Measurements from ENCODE around the gene IRAK2.
A peak's percentile ranks its signal among the peaks of the same experiment; 100 is the strongest.

The IRAK2 gene

DNA sequence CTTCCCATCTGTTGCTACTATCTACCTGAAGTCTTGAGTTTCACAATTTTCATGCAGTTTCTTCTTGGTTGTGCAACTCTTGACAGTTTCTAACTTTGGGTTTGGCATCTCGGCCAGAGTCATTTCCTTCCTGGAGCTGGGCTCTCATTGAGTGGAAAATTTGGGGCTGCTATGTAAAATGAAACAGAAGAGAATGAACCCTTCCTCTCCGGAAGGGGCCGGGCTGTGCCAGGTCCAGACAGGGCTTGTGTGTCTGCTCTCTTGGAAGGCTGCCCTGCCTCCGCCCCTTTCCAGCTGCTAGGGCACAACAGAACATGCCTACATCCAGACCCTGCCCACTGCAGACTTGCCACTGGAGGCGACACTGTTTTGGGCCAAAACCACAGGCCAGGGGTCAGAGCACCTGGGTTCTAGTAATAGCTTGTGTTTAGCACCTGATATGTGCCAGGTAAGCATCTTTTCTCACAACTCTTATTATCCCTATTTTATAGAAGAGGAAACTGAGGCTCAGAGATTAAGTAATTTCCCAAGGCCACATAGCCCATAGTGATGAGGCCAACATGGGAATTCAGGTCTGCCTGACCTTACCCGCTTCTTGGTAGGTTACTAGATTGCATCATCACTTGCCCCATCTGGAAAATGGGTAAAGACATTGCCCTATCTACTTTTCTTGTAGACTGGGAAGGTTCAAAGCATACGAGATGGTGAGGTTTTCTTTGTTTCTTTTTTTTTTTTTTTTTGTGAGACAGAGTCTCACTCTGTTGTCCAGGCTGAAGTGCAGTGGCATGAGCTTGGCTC is 25.0 kb downstream of the IRAK2 start:
- no peak for DNase-seq (ENCODE audit: low read depth)

DNA sequence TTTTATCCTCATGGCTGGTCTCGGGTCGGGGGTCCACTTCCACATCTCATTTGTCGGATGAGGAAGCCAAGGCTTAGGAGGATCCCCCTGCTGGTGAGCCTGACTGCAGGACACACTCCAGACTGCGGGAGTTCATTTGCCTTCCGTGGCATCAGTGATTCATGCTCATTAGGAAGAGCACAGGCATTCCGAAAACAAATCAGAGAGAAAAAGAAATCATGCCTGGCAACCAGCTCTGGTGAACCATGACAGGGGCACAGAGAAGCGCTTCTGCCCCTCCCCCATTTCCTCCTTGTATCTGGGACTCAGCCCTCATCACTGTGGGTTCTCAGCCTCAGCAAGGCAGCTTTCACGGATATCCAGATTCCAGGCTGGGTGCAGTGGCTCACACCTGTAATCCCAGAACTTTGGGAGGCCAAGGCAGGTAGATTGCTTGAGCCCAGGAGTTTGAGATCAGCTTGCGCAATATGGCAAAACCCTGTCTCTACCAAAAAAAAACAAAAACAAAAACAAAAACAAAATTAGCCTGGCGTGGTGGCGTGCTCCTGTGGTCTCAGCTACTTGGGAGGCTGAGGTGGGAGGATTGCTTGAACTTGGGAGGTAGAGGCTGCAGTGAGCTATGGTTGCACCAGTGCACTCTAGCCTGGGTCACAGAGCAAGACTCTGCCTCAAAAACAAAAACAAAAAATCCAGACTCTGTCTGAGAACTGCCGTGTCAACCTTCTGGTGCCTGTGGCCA is 28.4 kb downstream of the IRAK2 start:
- DNase-seq (ENCODE audit: low read depth): peak; percentile 34

DNA sequence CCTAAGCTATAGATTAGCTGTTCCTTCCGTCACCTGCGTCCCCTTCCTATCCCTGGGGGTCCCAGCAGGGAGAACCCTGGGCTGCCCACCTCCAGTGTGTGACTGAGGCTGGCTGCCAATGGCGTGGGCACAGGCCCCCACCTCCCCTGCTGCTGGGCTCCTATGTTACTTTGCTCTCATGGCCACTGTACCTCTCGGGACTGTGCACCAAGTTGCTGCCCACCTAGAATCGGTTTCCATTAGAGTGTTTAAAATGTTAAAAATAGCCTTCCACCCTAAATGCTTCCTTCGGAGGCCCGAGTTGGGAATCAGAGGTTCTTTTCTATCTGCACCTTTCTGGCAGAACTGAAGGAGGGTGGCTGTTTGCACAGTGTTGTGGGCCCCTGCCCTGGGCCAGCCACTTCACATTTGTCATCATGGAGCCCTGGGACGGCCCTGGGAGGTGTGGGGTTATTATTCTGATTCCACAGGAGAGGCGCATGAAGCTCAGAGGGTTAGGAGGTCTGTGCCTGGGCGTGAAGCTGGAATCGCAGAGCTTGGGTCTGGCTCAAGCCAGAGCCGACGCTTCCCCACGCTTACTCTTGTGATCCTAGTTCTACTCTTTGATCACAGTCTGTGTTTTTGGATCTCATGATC is 29.1 kb downstream of the IRAK2 start:
- no peak for DNase-seq (ENCODE audit: low read depth)

DNA sequence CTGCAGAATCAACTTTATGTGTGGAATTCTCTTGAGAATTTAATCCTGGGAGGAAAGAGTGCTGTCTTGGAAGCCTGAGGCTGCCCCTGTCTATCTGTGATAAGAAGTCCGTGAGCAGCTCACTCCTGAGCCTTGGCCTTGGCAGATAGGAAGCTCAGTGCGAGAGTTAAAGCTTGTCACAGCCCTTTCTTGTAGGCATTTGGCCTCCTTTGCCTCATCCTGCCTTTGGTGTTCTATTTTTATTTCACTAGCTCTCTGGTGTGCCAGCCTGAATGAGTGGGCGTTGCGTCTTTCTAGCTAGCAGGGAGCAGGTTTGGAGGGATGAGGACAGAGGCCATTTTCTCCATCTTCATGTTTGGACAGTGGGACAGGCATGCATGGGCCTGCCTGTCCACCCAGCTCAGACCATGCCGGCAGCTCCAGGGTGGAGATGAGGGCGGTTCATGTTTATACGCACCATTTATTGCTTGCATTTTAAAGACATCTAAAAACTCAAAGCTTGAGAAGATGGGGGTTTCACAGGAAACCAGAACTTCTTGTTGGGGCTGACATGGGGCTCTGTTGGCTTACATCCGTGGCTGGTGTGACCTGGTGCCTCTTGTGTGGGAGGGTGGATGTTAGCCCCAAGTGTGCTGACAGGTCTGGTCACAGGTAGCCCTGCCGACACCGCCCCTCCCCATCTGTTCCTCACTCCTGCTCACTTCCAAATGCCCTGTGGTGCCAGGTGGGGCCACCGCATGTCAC is 29.8 kb downstream of the IRAK2 start:
- DNase-seq (ENCODE audit: low read depth): no peak

DNA sequence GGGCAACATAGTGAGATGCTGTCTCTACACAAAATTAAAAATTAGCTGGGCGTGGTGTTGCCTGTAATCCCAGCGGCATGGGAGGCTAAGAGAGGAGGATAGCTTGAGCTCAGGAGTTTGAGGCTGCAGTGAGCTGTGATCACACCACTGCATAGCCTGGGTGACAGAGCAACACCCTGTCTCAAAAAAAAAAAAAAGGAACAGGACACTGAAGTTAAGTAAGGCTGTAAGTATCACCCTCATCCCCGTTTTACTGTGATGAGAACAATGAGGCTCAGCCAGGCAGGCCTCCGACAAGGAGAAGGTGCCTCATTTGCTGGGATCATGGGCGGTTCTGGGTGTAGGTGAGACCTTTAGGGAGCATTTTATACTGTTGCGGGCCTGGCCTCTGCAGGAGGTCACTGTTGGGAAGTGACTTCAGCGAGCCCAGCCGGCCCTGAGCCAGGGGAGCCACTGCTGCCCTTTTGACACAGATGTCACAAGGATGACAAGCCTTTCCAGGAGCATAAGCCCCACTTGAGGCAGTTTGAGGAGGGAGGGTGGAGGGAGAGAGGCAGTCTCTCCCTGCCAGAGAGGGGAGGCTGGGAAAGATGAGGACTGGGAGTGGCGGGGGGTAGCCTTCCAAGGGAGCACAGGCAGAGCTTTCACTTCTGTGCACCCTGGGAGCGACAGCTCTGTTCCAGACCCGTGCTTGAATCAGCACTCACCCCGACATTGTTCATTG is 30.8 kb downstream of the IRAK2 start:
- no peak for DNase-seq (ENCODE audit: low read depth)

DNA sequence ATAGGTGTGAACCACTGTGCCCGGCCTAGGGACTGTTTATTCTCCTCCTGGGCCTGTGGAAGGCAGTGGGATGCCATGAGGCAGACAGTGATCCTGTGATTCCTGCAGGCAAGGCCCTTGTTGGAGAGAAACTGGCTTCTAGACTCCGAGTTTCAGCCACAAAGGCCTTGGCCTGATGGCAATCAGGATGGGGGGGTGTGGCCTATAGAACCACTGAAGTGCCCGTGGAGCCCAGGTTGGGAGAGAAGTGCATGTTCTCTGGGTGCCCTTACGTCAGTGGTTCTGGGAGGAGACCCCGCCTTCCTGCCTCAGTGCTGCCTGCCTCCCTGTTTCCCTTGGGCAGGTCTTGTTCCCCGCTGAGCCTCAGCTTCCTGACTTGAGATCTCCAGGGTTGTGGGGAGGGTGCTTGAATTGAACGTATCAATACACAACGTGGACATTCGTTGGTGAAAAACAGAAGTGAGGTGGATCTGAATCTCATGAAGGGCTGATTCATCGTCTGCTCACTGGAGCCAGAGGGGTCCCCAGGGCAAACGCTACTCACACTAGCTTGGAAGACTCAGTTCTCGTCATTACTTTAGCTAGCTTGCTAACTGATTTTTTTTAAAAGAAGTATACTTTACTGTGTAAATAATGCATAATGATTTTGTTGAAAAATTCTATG is 31.8 kb downstream of the IRAK2 start:
- DNase-seq (ENCODE audit: low read depth): no peak

DNA sequence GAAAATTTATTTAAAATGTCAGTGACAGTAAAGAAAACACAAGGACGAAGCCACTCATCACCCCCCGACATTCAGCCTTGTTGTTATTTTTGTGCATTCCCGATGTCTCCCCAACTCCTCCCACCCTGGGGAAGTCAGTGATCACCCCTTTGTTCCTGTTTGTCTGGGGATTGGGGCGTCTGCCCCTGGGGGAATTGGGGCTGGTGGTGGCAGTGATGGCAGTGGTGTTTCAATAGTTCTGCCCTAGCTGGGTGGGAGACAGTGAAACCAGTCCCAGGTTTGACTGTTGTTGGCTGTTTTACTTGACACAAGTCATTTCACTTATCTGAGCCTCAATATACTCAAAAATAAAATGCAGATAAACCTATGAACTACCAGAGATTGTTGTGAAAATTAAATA is 33.5 kb downstream of the IRAK2 start:
- no peak for DNase-seq (ENCODE audit: low read depth)

DNA sequence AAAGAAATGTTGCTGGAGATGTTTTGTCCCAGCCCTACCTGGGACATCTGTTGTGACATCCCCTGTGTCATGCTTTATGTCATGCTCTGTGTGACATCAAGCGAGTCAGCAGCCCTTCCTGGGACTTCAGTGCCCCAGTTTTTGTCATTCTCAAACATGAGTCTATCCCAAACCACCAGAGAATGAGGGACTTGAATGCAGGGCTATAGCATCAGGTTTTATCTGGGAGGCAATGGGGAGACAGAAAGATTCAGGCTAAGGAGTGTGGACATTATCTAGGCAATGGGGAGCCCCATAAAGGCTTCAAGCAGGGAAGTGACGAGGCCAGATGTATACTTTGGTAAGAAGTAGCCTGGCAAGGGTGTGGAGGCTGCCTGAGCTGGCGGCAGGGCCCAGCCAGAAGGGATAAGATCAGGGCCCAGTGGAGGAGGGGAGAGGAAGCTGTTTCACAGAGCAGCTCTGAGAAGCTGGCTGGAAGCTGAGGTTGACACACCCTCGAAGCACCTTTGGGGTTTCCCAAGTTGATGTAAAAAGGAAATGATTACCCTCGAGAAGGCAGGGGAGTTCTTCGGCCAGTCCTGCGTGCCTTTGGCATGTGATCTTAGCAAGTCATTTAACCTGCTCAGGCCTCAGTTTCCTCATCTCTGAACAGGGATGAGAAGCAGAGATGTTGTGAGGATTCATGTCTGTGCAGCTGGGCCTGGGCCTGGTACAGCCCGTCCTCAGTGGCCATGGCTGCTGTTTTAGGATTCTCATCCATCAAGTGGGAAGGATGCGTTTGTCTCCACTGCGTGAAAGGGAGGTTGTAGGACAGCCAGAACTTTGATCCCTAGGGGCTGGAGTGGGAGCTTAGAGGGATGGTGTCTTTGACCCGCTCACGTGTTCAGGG is 34.3 kb downstream of the IRAK2 start:
- peak; percentile 47 for DNase-seq (ENCODE audit: low read depth)

DNA sequence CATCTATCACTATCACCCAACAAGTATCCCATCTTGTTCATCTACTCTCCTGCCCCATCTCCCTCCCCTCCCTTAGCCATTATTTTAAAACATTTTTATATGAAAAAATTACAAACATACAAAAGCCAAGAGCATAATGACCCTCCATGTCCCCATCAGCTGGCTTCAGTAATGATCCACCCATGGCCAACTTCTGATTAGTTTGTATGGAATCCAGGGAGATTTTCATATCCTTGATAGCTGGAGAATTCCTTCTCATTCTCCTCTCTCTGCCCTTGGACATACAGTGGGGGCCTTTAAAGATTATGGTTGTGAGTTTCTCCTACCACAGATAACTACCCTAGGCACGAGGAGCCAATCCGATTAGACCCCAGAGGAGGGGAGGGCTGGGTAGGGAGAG is 40.2 kb downstream of the IRAK2 start:
- DNase-seq (ENCODE audit: low read depth): no peak

DNA sequence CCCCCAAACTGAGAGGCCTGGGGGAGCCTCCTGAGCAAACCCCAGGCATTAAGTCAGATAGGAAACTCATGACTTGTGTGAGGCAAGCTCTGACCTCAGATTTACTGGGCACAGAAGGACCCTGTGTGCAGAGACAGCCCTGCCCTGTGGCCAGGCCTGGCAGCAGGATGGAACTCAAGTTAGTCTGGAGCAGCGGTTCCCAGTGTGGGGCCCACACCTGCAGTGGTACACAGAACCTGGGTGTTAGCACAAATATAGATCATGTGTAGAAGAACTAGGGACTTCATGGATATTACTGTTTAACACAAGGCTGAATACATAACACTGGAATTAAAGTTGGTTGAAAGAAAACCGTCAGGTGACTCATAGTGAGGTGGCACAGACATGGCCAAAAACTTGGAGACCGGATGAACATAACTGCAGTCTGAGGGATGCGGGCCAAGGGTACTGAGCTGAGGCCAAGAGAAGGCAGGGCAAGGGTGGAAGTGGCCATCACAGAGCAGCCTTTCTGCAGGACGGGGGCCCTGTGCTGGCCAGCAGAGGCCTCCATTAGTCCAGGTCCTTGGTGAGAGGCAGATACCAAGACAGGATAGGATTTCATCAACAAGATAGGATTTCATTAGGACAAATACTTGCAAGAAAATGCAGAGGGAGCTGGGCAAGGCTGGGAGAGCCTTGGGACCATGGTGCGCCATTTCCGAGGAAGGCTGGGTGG is 40.9 kb downstream of the IRAK2 start:
- DNase-seq (ENCODE audit: low read depth): no peak

DNA sequence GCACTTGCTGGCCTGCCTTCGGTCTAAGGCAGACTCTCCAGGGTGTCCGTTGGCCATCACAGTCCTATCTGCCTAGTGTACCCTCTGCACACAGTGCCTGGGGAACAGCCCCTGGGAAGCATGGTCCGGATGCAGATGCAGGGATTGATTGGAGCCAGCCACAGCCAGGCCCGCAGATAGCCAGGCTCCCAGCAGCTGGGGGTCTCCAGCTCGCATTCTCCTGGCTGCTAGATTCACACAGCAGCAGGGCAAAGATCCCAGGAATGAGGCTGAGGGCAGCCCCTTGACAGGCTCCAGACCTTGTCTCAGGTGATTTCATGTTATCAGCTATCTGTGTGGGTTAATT is 41.4 kb downstream of the IRAK2 start:
- DNase-seq (ENCODE audit: low read depth): no peak

DNA sequence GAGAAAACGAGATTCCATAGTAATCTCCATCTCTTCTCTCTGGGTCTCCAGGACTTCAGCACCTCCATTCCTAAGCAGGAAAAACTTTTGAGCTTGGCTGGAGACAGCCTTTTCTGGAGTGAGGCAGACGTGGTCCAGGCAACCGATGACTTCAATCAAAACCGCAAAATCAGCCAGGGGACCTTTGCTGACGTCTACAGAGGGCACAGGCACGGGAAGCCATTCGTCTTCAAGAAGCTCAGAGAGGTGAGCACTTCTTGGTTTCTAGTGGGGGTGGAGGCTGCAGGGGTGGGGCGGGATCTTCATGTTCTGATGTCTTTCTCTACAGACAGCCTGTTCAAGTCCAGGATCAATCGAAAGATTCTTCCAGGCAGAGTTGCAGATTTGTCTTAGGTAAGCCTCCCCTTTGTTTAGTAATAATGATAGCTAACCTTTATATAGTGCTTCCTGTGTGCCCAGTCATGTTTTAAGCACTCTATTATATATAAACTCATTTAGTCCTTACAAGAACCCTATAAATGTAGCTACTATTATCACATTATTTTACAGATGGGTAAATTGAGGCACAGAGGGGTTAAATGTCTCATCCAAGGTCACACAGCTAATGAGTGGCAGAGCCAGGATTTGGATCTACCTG is 48.6 kb downstream of the IRAK2 start:
- DNase-seq (ENCODE audit: low read depth): no peak

DNA sequence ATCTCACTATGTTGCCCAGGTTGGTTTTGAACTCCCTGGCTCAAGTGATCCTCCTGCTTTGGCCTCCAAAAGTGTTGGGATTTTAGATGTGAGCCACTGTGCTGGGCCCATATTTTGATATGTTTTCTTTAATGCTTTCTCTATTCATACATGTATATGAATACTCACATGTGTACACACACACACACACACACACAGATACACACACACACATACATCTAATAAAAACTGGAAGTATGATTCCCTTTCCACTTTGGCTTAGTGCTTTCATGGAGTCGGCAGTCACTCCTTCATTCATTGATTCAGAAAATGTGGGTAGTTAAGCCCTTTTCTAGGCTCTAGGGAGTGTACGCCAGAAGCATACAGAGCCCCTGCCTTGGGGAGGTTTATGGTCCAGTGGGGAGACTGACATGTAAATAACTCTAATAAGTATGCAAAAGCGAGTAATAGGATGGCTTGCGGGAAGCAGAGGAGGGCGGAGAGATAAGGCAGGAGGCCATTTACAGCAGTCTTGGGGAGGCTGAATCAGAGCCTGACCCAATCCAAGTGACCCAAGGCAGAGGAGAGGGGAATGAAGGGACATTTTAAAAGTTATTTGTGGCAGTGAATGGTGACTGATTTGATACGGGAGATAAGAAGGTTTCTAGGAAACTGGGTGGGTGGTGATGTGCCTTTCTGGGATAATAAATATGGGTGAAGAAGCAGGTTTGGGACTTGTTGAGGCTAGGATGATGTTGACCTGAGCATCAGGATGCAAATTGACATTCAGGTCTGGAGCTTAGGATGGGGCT is 51.1 kb downstream of the IRAK2 start:
- DNase-seq (ENCODE audit: low read depth): no peak

DNA sequence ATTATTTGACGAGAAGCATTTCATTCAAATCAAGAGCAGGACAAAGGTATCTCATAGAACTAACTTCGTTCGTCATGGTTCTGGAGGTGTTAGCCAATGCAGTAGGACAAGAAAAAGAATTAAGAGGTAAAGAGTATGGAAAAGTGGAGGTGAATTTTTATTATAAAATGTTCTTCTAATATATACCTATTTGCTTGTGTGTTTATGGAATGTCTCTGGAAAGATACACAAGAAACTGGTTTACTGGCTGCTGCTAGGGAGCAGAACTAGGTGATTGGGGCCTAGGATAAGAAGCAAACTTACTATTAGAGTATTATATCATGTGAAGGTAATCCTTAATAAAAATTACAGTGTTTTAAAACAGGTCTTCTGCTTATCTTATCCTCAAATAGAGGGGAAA is 52.6 kb downstream of the IRAK2 start:
- DNase-seq (ENCODE audit: low read depth): no peak

DNA sequence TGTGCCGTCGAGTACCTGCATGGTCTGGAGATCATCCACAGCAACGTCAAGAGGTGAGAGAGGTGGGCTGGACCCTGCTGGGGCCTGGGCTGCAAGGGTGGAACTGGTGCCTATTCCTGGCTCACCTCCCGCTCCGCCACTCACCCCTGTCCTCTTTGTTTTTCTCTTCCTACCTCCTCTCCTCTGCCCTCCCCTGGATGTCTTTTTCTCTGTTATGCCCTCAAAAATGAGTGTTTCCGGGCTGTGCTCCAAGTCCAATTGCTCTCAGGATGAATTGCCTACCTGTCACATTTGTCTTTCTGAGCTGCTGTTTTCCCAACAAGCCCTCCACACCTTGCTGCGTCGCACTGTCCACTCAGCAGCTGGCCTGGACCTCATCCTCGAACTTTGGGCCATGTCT is 55.0 kb downstream of the IRAK2 start:
- no peak for DNase-seq (ENCODE audit: low read depth)

DNA sequence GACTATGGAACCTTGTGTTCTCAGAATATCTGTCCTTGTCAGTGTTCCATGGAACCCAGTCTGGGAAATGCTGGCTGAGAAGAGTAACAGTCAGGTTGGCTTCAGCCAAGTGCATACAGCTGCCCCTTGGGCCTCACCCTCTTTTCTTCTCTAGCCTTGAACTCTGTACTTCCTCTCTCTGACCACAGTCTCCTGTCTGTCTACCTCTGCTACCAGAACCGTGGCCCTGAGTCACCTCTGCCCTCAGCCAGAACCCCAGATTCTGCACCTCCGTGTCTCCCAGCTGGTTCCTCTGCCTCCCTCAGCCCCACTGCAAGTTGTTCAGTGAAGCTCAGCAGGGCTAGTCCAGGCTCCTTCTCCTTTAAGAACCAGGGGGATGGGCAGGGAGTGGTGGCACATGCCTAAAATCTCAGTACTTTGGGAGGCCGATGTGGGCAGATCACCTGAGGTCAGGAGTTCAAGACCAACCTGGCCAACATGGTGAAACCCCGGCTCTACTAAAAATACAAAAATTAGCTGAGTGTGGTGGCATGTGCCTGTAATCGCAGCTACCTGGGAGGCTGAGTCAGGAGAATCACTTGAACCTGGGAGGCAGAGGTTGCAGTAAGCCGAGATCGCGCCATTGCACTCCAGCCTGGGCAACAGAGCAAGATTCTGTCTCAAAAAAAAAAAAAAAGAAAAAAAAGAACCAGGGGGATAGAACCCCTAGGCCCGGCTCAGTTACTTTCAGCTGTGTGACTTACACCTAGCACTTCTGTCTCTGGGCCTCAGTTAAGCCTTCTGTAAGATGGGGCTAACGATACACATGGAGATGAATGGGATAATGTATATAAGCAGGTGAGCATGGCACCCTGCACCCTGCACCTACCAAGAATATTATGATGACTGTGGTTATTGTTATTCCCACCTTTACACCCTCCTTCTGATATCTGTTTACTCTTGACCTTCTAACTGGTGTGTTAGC is 59.2 kb downstream of the IRAK2 start:
- DNase-seq (ENCODE audit: low read depth): peak; percentile 33

All from activated T-helper 1 cell treated with Interleukin-2 at 50 U/mL for 16 hours (primary cell).